Urinary bladder (tissue), 4 donors: ENCODE data around the gene PROM1. TPM values are rescaled to one million over a fixed set of nuclear protein-coding genes. Genes with fewer than 3 reads are reported as not detected.

ENCODE experiments used
- DNase-seq: peaks from one replicate; pipeline ENCODE4 v3.0.0-alpha.2; 2015; ENCODE audit errors: extremely low spot score
- H3K27ac ChIP-seq: one replicate; pipeline ENCODE4 v1.5.1; 2013; ENCODE audit warnings: low read depth, mild to moderate bottlenecking, moderate library complexity
- H3K36me3 ChIP-seq: one replicate; pipeline ENCODE4 v1.6.1; 2013; ENCODE audit warnings: mild to moderate bottlenecking, moderate library complexity; ENCODE audit not compliant: insufficient read depth
- H3K4me1 ChIP-seq: one replicate; pipeline ENCODE4 v1.6.1; 2013; ENCODE audit warnings: mild to moderate bottlenecking, moderate library complexity; ENCODE audit not compliant: insufficient read depth
- H3K4me3 ChIP-seq: one replicate; pipeline ENCODE4 v1.5.1; 2013; ENCODE audit warnings: low read depth, low read length
- WGBS: extraction: QIAGEN DNeasy Blood & Tissue Kit; methylation state at CpG from one replicate; pipeline ENCODE4 v1.1.7; 2013; 5-methylcytosine and 5-hydroxymethylcytosine counted together
- polyA plus RNA-seq: library from polyadenylated mRNA; stranded (reverse); fragments of 200-250 nt; gene quantifications from one replicate; pipeline ENCODE4 v1.2.3, GENCODE V29; 2013
- total RNA-seq: library from RNA; depleted of rRNA; stranded (reverse); fragments of >200 nt; gene quantifications from one replicate; pipeline ENCODE4 v1.2.3, GENCODE V29; 2014
- donor health status: healthy with polysubstance abuse.
- donor health status: healthy.

The PROM1 gene
- total and polyA plus RNA-seq, 2 donors, result 13.5 to 30.5 TPM

DNA sequence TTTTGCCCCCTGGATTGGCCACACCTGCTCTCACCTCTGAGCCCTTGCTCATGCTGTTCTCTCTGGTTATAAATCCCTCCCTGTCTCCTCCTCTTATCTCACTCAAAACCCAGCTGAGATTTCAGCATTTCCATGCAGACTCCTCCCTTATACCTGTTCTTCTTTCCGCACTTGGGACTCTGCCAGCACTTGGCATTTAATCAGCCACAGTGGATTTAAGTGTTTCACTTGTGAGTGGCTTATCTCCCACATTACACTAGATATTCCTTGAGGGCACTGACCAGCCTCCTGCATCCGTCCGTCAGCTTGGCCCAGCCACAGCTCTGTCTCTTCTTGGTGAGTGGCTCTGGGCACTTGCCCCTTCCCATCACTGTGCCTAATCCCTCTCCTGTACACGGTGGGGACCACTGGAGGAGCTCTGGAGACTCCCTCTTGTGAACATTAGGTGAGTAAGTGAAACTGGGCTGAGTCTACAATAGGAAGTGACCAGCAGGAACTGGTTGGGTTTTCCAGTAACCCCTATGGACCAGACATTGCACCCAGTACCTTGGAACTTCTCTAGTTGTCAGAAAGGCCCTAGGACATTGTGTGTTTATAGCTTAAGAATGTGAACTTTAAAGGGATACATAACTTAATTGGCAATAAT lies 165.2 kb downstream of the PROM1 start:
- H3K27ac ChIP-seq, result no peak overlapping the region
- 33% methylated on average over 4 of the region's 4 CpGs for whole genome bisulfite sequencing
- H3K4me3 ChIP-seq, result no peak overlapping the region
- DNase-seq, result no peak
- no peaks in the 10 kb centered on the region for H3K4me1 ChIP-seq
- H3K36me3 ChIP-seq, result no peaks in the 10 kb centered on the region

Other genes with a start within 250 kb of the PROM1 start
- not detected for gene FGFBP1, start 145.3 kb downstream of the PROM1 start, total RNA-seq
- 0.16 TPM for gene FGFBP1, start 145.3 kb downstream of the PROM1 start, polyA plus RNA-seq
- gene FGFBP2, start 120.8 kb downstream of the PROM1 start, total RNA-seq, result 0.74 TPM
- gene FGFBP2, start 120.8 kb downstream of the PROM1 start, polyA plus RNA-seq, result 2.4 TPM
- gene TAPT1, start 142.4 kb upstream of the PROM1 start, total RNA-seq, result 71.1 TPM
- 22.5 TPM for gene TAPT1, start 142.4 kb upstream of the PROM1 start, polyA plus RNA-seq